WTC11 (cell line): ENCODE measurements around the gene CEP170B.

Experiments used
- KAT7 ChIP-seq: sonication (generic); formaldehyde crosslinking; IDR thresholded peaks from 2 replicates; pipeline ENCODE4 v1.8.1; 2023; ENCODE audit warnings: missing genetic modification reagents, mild to moderate bottlenecking, borderline replicate concordance
- TEAD4 ChIP-seq: sonication (generic); formaldehyde crosslinking; IDR thresholded peaks from 2 replicates; pipeline ENCODE4 v1.8.0; 2022; ENCODE audit warnings: mild to moderate bottlenecking, missing genetic modification reagents
- TP53 ChIP-seq: sonication (generic); formaldehyde crosslinking; IDR thresholded peaks from 2 replicates; pipeline ENCODE4 v1.8.1; 2023; ENCODE audit warnings: mild to moderate bottlenecking, missing genetic modification reagents
- ZNF138 ChIP-seq: sonication (generic); formaldehyde crosslinking; conservative IDR thresholded peaks from 2 replicates; pipeline ENCODE4 v1.8.1; 2022; ENCODE audit warnings: mild to moderate bottlenecking, moderate library complexity, missing genetic modification reagents
- ZNF263 ChIP-seq: sonication (generic); formaldehyde crosslinking; IDR thresholded peaks from 2 replicates; pipeline ENCODE4 v1.8.1; 2022; ENCODE audit warnings: low read depth, mild to moderate bottlenecking, moderate library complexity, missing genetic modification reagents
- TF ChIP-seq, protein P1 (sequence below): sonication (generic); formaldehyde crosslinking; conservative IDR thresholded peaks from 2 replicates; pipeline ENCODE4 v1.8.1; 2022; ENCODE audit warnings: mild to moderate bottlenecking, missing genetic modification reagents
- TF ChIP-seq, protein P2 (sequence below): sonication (generic); formaldehyde crosslinking; IDR thresholded peaks from 2 replicates; pipeline ENCODE4 v1.8.0; 2022; ENCODE audit warnings: mild to moderate bottlenecking, missing genetic modification reagents
- TF ChIP-seq, protein P3 (sequence below): fragments of 200-600 bp; IDR thresholded peaks from 2 replicates; pipeline ENCODE4 v1.8.0; 2022; ENCODE audit warnings: antibody characterized with exemption

DNA sequence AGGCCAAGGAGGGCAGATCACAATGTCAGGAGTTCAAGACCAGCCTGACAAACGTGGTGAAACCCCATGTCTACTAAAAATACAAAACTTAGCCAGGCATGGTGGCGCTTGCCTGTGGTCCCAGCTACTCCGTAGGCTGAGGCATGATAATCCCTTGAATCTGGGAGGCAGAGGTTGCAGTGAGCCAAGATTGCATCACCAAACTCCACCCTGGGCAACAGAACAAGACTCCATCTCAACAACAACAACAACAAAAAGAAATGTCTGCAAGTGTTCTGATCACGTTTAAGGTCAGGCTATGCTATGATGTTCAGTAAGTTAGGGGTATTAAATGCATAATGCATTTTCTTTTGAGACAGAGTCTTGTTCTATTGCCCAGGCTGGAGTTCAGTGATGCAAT is 52.9 kb downstream of the CEP170B start:
- TF ChIP-seq ZNF138 (CRISPR knock-in tag), result no peak
- TF ChIP-seq, protein P1, sequence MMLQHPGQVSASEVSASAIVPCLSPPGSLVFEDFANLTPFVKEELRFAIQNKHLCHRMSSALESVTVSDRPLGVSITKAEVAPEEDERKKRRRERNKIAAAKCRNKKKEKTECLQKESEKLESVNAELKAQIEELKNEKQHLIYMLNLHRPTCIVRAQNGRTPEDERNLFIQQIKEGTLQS (CRISPR knock-in tag), result no peak
- TF ChIP-seq TEAD4 (CRISPR knock-in tag), result no peak
- TF ChIP-seq, protein P2, sequence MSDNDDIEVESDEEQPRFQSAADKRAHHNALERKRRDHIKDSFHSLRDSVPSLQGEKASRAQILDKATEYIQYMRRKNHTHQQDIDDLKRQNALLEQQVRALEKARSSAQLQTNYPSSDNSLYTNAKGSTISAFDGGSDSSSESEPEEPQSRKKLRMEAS (CRISPR knock-in tag), result no peak
- TF ChIP-seq, protein P3, sequence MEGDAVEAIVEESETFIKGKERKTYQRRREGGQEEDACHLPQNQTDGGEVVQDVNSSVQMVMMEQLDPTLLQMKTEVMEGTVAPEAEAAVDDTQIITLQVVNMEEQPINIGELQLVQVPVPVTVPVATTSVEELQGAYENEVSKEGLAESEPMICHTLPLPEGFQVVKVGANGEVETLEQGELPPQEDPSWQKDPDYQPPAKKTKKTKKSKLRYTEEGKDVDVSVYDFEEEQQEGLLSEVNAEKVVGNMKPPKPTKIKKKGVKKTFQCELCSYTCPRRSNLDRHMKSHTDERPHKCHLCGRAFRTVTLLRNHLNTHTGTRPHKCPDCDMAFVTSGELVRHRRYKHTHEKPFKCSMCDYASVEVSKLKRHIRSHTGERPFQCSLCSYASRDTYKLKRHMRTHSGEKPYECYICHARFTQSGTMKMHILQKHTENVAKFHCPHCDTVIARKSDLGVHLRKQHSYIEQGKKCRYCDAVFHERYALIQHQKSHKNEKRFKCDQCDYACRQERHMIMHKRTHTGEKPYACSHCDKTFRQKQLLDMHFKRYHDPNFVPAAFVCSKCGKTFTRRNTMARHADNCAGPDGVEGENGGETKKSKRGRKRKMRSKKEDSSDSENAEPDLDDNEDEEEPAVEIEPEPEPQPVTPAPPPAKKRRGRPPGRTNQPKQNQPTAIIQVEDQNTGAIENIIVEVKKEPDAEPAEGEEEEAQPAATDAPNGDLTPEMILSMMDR, result no peak
- TF ChIP-seq KAT7 (CRISPR knock-in tag), result no peak
- no peak for TF ChIP-seq ZNF263
- no peak for TF ChIP-seq TP53 (CRISPR knock-in tag)
